ENCODE measurements around the gene ADAM10.

GRCh38 chr15:58554758-58555157, 194.7 kb downstream of the ADAM10 start:
- TF ChIP-seq ZFX (IDR thresholded peaks at IDR 0.05; ENCODE audit: borderline replicate concordance) (no peak), CTCF (IDR thresholded peaks at IDR 0.05) (no peak)
